Activated effector memory CD4-positive, alpha-beta T cell treated with Interleukin-2 at 50 U/mL for 16 hours (primary cell): ENCODE data around the gene DCT.

ENCODE experiments used
- DNase-seq: peaks from one replicate; pipeline ENCODE4 v3.0.0-alpha.2; 2020

DCT gene

GRCh38 chr13:94390881-94391280 lies 88.6 kb downstream of the DCT start:
- DNase-seq: no peak

- DNase-seq: no peak
These were observed 89.7 kb downstream of the DCT start for GRCh38 chr13:94389604-94390351.

GRCh38 chr13:94387047-94387446 lies 92.4 kb downstream of the DCT start:
- no peak for DNase-seq
